CD4-positive, alpha-beta T cell treated with Interferon gamma for 1 hour (primary cell): ENCODE data around the gene CYLD.

Source experiments
- DNase-seq: peaks from one replicate; pipeline ENCODE4 v3.0.0-alpha.2; 2020

The CYLD gene

GRCh38 chr16:50711862-50712559 is 29.9 kb upstream of the CYLD start:
- DNase-seq: no peak

- no peak for DNase-seq
Measured at GRCh38 chr16:50712560-50712898, 29.4 kb upstream of the CYLD start.

- DNase-seq: no peak
Measured at GRCh38 chr16:50712956-50713355, 28.9 kb upstream of the CYLD start.

GRCh38 chr16:50717091-50717490 is 24.8 kb upstream of the CYLD start:
- DNase-seq: no peak

GRCh38 chr16:50717494-50717893 is 24.4 kb upstream of the CYLD start:
- DNase-seq: no peak

GRCh38 chr16:50718061-50718760 is 23.7 kb upstream of the CYLD start:
- no peak for DNase-seq

- no peak for DNase-seq
Measured at GRCh38 chr16:50718761-50719400, 23.0 kb upstream of the CYLD start.

- DNase-seq: no peak
Measured at GRCh38 chr16:50719401-50720337, 22.2 kb upstream of the CYLD start.

GRCh38 chr16:50721549-50722404 is 20.1 kb upstream of the CYLD start:
- DNase-seq: no peak

GRCh38 chr16:50722405-50722737 is 19.5 kb upstream of the CYLD start:
- DNase-seq: no peak

GRCh38 chr16:50722960-50723359 is 18.9 kb upstream of the CYLD start:
- DNase-seq: no peak

- DNase-seq: no peak
Measured at GRCh38 chr16:50724306-50724705, 17.6 kb upstream of the CYLD start.

- no peak for DNase-seq
Measured at GRCh38 chr16:50731130-50731988, 10.5 kb upstream of the CYLD start.

- no peak for DNase-seq
Measured at GRCh38 chr16:50731989-50732832, 9.7 kb upstream of the CYLD start.

- no peak for DNase-seq
Measured at GRCh38 chr16:50733468-50733867, 8.4 kb upstream of the CYLD start.

GRCh38 chr16:50735629-50736122 is 6.2 kb upstream of the CYLD start:
- DNase-seq: no peak

- no peak for DNase-seq
Measured at GRCh38 chr16:50736448-50736847, 5.4 kb upstream of the CYLD start.

- no peak for DNase-seq
Measured at GRCh38 chr16:50737420-50737959, 4.4 kb upstream of the CYLD start.

GRCh38 chr16:50739031-50739430 is 2.9 kb upstream of the CYLD start:
- no peak for DNase-seq

- DNase-seq: no peak
Measured at GRCh38 chr16:50740736-50741135, 1.1 kb upstream of the CYLD start.
